ENCODE data around the gene SARDH.

SARDH gene

DNA sequence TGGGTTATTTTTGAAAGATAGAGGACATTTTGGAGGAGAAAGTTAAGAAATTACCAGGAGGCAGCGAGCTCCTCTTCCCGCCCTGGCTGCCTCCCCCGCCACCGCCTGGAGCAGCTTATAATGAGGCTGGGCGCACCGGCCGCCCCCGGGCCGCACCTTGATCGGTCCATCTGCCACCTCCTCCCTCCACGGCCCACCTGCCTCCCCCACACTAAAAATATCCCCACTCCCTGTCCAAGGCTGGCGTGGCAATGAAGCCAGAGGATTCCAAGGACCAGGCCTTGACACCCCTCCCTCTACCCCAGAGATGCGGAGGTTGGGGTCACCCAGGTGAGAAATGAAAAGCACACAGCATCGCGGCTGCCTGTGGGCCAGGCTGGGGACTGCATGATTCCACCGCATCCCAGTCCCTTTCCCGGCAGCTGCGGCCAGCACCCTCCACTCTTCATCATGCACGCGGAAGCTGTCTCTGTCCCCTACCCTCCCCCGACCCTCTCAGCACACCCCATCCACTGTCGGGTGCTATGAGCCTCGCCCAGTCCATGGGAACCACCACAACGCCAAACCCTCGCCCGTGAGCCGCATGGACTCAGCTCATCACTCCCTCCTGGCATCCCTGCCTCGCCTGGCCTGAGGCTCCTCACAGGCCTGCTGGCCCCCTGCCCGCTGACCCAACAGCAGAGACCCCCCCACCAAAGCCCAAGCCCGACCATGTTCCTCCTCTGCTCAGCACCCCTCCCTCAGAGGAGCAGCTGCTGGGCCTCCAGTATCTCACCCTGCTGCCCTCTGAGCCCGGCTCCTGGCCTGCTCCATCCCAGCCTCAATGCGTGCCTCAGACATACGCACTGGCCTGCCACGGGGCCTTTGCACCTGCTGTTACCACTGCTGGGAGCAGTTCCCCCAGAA lies 50.0 kb downstream of the SARDH start:
- DNase-seq (ENCODE audit: low read depth): no peak
- H3K4me3 ChIP-seq (ENCODE audit: low read depth, low read length): no peak overlapping the region
- TF ChIP-seq, protein P1, sequence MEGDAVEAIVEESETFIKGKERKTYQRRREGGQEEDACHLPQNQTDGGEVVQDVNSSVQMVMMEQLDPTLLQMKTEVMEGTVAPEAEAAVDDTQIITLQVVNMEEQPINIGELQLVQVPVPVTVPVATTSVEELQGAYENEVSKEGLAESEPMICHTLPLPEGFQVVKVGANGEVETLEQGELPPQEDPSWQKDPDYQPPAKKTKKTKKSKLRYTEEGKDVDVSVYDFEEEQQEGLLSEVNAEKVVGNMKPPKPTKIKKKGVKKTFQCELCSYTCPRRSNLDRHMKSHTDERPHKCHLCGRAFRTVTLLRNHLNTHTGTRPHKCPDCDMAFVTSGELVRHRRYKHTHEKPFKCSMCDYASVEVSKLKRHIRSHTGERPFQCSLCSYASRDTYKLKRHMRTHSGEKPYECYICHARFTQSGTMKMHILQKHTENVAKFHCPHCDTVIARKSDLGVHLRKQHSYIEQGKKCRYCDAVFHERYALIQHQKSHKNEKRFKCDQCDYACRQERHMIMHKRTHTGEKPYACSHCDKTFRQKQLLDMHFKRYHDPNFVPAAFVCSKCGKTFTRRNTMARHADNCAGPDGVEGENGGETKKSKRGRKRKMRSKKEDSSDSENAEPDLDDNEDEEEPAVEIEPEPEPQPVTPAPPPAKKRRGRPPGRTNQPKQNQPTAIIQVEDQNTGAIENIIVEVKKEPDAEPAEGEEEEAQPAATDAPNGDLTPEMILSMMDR (conservative IDR thresholded peaks at IDR 0.05; ENCODE audit: low read depth, low read length): no peak

DNA sequence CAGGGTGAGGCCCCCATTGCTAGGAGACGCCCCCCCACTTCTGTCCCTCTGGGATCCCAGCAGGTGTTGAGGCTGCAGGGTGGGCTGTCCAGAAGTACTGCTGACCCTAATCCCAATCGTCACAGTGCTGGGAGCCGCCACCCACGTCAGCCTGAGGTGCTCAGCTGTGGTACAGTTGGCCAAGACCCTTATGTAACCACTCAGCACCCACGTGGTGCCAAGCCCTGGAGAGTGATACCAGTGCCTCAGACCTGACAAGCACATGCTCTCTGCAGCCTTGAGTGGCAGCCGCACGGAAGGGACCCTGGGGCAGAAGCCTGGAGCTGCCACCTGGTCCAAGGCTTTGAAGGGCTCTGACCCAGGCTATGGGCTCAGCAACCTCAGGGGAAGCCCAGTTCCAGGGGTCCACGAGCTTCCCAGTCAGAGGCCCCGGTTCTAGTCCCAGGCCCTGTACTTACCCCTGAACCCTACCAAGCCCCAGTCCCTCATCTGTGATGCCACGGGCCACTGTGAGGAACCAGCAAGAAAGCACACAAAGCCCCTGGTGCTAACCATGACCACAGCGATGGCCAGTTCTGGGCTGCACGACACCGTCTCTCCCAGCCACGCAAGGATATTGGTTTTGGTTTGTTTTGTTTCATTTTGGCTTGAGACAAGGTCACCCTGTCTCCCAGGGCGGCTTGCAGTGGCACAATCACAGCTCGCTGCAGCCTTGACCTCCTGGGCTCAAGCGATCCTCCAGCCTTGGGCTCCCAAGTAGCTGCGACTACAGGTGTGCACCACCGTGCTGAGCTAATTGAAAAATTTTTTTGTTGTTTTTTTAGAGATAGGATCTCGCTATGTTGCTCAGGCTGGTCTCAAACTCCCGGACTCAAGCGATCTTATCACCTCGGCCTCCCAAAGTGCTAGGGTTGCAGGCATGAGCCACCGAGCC lies 51.2 kb downstream of the SARDH start:
- DNase-seq (ENCODE audit: low read depth): no peak
- H3K4me3 ChIP-seq (ENCODE audit: low read depth, low read length): no peak overlapping the region
- TF ChIP-seq, protein P1 (conservative IDR thresholded peaks at IDR 0.05; ENCODE audit: low read depth, low read length): no peak

DNA sequence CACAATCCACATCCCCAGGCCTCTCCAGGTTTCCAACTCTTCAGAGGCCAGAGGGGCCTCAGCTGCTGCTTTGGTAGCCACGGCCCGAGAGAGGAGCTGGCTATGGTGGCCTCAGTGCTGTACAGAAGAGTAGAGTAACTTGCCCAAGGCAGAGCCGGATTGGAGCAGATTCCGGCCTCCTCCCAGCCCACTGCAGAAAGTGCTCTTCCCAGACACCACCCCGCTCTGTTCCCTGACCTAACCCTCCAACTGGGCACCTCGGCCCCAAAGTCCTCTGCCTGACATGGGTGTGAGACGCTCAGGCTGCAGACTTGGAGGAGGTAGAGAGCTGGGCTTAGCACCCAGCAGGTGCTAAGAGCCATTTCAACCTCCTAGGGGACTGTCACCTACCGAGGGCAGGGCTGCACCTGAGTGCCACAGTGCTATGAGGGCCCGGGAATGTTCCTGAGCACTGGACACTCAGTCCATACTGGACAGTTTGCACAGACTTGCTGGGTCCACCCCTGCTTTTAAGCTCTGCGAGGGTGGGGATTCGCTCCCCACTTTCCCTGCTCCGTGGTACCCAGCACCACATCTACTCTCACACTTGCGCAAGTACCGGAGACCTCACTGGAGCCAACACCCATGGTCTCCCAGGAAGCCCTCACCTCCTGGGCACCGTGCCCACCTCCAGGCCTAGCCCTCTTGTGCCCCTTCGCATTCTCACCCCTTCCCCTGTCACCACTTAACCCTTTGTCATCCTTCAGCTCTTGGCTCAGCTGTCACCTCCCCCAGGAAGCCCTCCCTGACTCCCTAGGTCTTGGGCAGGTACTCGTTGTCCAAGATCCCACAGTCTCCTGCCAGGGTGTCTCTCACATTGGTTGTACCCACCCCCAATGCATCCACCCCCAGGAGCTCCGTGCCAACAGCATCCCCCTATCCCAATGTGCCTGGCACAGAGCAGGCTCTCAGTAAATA lies 52.2 kb downstream of the SARDH start:
- no peak for DNase-seq (ENCODE audit: low read depth)
- TF ChIP-seq, protein P1 (conservative IDR thresholded peaks at IDR 0.05; ENCODE audit: low read depth, low read length): no peak
- H3K4me3 ChIP-seq (ENCODE audit: low read depth, low read length): no peak overlapping the region

DNA sequence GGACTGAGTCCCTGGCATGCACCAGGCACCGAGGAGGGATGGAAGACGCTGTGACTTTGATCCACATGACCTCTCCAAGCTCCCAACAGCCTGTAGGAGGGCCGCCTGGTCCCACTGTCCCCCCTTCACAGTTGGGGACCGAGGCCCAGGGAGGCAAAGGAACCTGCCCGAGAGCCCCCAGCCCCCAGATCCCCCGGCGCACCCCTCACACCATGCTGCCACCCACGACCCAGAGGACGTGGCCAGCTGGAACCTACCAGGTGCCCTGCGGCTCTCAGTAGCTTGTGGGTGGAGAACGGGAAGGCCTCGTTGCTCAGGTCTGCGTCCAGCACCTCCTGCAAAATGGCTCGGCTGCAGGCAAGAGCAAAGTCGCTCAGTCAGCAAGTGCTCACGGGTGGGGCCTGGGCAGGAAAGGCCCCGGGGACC lies 53.2 kb downstream of the SARDH start:
- TF ChIP-seq, protein P1 (conservative IDR thresholded peaks at IDR 0.05; ENCODE audit: low read depth, low read length): no peak
- H3K4me3 ChIP-seq (ENCODE audit: low read depth, low read length): no peak overlapping the region
- no peak for DNase-seq (ENCODE audit: low read depth)

DNA sequence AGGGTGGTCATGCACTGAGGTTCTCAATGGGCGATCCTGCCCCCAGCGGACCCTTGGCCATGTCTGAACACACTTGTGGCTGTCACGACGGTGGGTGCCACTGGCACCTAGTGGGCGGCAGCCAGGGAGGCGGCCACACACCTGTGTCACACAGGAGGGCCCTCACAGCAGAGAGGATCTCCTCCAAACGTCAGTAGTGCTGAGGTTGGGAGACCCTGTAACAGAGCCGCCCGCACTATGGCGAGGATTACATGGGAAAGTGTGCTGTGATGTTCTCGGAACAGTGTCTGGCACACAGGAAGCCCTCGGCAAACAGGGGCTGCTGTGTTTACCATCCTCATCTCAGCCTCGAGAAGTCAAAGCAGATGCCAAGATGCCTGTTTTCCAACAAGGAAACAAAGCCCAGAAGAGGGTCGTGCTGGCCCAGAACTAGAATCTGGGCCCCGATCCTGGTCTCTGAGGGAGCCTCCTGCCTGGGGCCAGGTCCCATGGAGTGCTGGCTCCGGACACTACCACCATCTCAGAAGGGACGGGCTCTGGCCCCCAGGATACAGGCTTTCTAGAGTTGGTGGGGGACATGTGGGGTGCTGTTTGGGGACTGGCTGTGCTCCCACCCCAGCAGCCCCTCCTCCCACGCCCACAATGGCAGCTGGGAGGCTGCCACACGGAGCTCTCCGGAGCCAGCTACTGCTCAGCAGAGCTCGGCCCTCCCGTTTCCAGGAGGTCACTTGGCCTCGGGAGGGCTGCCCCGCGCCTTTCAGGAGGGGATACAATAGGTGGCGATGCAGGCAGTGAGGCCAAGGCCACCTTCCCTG lies 53.8 kb downstream of the SARDH start:
- DNase-seq (ENCODE audit: low read depth): no peak
- H3K4me3 ChIP-seq (ENCODE audit: low read depth, low read length): no peak overlapping the region
- TF ChIP-seq, protein P1 (conservative IDR thresholded peaks at IDR 0.05; ENCODE audit: low read depth, low read length): no peak
